K562 (cell line): ENCODE data around the gene OPRD1. TPM values are rescaled to one million over a fixed set of nuclear protein-coding genes. Genes with fewer than 3 reads are reported as not detected.
A peak's percentile ranks its signal among the peaks of the same experiment; 100 is the strongest.

Experiments used
- E2F3 ChIP-seq: fragments of 250-450 bp; sonication (Bioruptor Pico); IDR thresholded peaks from 2 replicates; pipeline ENCODE4 v1.4.0; 2020; ENCODE audit warnings: mild to moderate bottlenecking
- EP400 ChIP-seq: fragments of 450-650 bp; IDR thresholded peaks from 2 replicates; pipeline ENCODE4 v1.6.1; 2017; ENCODE audit warnings: antibody characterized with exemption, mild to moderate bottlenecking, moderate library complexity
- FOXA3 ChIP-seq, 2 experiments: fragments of 450-650 bp in 1 of 2; sonication (generic) in 1 of 2; formaldehyde crosslinking; IDR thresholded peaks in 1 of 2; conservative IDR thresholded peaks in 1 of 2; 2 replicates each; pipeline versions ENCODE4 v1.4.0 to v1.8.0; 2020 to 2022; ENCODE audit warnings: mild to moderate bottlenecking in 2 of 2, missing genetic modification reagents in 1 of 2
- GABPB2 ChIP-seq: fragments of 250-450 bp; sonication (Bioruptor Pico); conservative IDR thresholded peaks from 2 replicates; pipeline ENCODE4 v1.5.1; 2021; ENCODE audit warnings: mild to moderate bottlenecking
- GATAD2A ChIP-seq: fragments of 450-650 bp; IDR thresholded peaks from 2 replicates; pipeline ENCODE4 v1.6.1; 2017
- HIVEP1 ChIP-seq: fragments of 250-450 bp; sonication (Bioruptor Pico); IDR thresholded peaks from 2 replicates; pipeline ENCODE4 v1.4.0; 2020; ENCODE audit warnings: mild to moderate bottlenecking
- IRF2 ChIP-seq: sonication (generic); formaldehyde crosslinking; IDR thresholded peaks from 2 replicates; pipeline ENCODE4 v1.8.1; 2022; ENCODE audit warnings: mild to moderate bottlenecking, missing genetic modification reagents
- KLF10 ChIP-seq: fragments of 250-450 bp; sonication (Bioruptor Pico); IDR thresholded peaks from 2 replicates; pipeline ENCODE4 v1.6.1; 2021; ENCODE audit warnings: matching md5 sums
- KLF16 ChIP-seq: IDR thresholded peaks from 2 replicates; pipeline ENCODE4 v1.6.1; 2016; ENCODE audit warnings: antibody characterized with exemption
- LARP7 ChIP-seq: fragments of 450-650 bp; IDR thresholded peaks from 2 replicates; pipeline ENCODE4 v1.6.1; 2016
- MBD2 ChIP-seq: sonication (generic); IDR thresholded peaks from 2 replicates; pipeline ENCODE4 v1.6.1; 2016; ENCODE audit warnings: low read depth, borderline replicate concordance
- MECOM ChIP-seq: fragments of 250-450 bp; sonication (Bioruptor Pico); IDR thresholded peaks from 2 replicates; pipeline ENCODE4 v1.8.0; 2022; ENCODE audit warnings: inconsistent platforms
- MYNN ChIP-seq, 2 experiments: sonication (generic); formaldehyde crosslinking in 1 of 2; IDR thresholded peaks; 2 replicates each; pipeline versions ENCODE4 v1.5.0 to v1.6.1; 2016 to 2020; ENCODE audit warnings: antibody characterized with exemption in 1 of 2, missing genetic modification reagents in 1 of 2
- NONO ChIP-seq, 2 experiments: fragments of 200-400 bp in 1 of 2; fragments of 450-650 bp in 1 of 2; formaldehyde crosslinking in 1 of 2; IDR thresholded peaks; 2 replicates each; pipeline ENCODE4 v1.6.1; 2017; ENCODE audit warnings: low read depth in 2 of 2, mild to moderate bottlenecking in 2 of 2, moderate library complexity in 2 of 2, low read length in 1 of 2
- PHB ChIP-seq: fragments of 250-450 bp; sonication (Bioruptor Pico); IDR thresholded peaks from 2 replicates; pipeline ENCODE4 v1.5.0; 2021
- POLR2H ChIP-seq: IDR thresholded peaks from 2 replicates; pipeline ENCODE4 v1.6.1; 2016; ENCODE audit warnings: missing genetic modification characterization, low read depth, mild to moderate bottlenecking, control low read depth, missing compliant biosample characterization, moderate library complexity
- POU5F1 ChIP-seq: fragments of 150-350 bp; IDR thresholded peaks from 2 replicates; pipeline ENCODE4 v1.6.1; 2014; ENCODE audit warnings: borderline replicate concordance, low read length, low read depth, mild to moderate bottlenecking; ENCODE audit not compliant: partially characterized antibody
- SAFB2 ChIP-seq: fragments of 200-400 bp; formaldehyde crosslinking; IDR thresholded peaks from 2 replicates; pipeline ENCODE4 v1.6.1; 2018; ENCODE audit warnings: borderline replicate concordance, low read length, low read depth, moderate library complexity; ENCODE audit not compliant: severe bottlenecking
- SNRNP70 ChIP-seq: fragments of 200-400 bp; formaldehyde crosslinking; optimal IDR thresholded peaks from 2 replicates; pipeline ENCODE3; 2017; ENCODE audit warnings: low read depth, low read length
- SRF ChIP-seq, 2 experiments: fragments of 250-450, 450-650 bp in 1 of 2; sonication (Bioruptor Pico) in 1 of 2; sonication (generic) in 1 of 2; formaldehyde crosslinking; IDR thresholded peaks; 2 replicates each; pipeline versions ENCODE4 v1.5.0 to v1.5.1; 2020 to 2022; ENCODE audit warnings: mild to moderate bottlenecking in 1 of 2, missing genetic modification reagents in 1 of 2
- SRSF7 ChIP-seq: fragments of 200-400 bp; formaldehyde crosslinking; optimal IDR thresholded peaks from 2 replicates; pipeline ENCODE3; 2017; ENCODE audit warnings: mild to moderate bottlenecking, low read depth, low read length
- TAF7 ChIP-seq: fragments of 450-650 bp; IDR thresholded peaks from 2 replicates; pipeline ENCODE4 v1.6.1; 2016; ENCODE audit warnings: missing genetic modification characterization, missing compliant biosample characterization
- TCFL5 ChIP-seq: fragments of 250-450 bp; sonication (Bioruptor Pico); conservative IDR thresholded peaks from 2 replicates; pipeline ENCODE4 v1.6.1; 2021; ENCODE audit warnings: mild to moderate bottlenecking, moderate library complexity, matching md5 sums
- THAP7 ChIP-seq: fragments of 250-450 bp; sonication (Bioruptor Pico); IDR thresholded peaks from 2 replicates; pipeline ENCODE4 v1.5.0; 2021
- THRAP3 ChIP-seq: fragments of 450-650 bp; IDR thresholded peaks from 2 replicates; pipeline ENCODE4 v1.6.1; 2016; ENCODE audit warnings: mild to moderate bottlenecking, inconsistent platforms, borderline replicate concordance
- ZNF232 ChIP-seq: sonication (generic); formaldehyde crosslinking; IDR thresholded peaks from 2 replicates; pipeline ENCODE4 v1.8.0; 2022; ENCODE audit warnings: mild to moderate bottlenecking, missing genetic modification reagents
- ZNF282 ChIP-seq: sonication (generic); formaldehyde crosslinking; IDR thresholded peaks from 2 replicates; pipeline ENCODE4 v1.8.1; 2023; ENCODE audit warnings: missing genetic modification reagents
- ZNF561 ChIP-seq: fragments of 450-650 bp; formaldehyde crosslinking; conservative IDR thresholded peaks from 2 replicates; pipeline ENCODE4 v1.4.0; 2020; ENCODE audit warnings: mild to moderate bottlenecking, moderate library complexity
- ZNF639 ChIP-seq, 2 experiments: fragments of 200-800 bp in 1 of 2; sonication (Bioruptor generic) in 1 of 2; sonication (generic) in 1 of 2; formaldehyde crosslinking in 1 of 2; IDR thresholded peaks in 1 of 2; conservative IDR thresholded peaks in 1 of 2; 2 replicates each; pipeline versions ENCODE4 v1.5.0 to v1.6.1; 2016 to 2020; ENCODE audit warnings: missing compliant biosample characterization in 1 of 2, missing genetic modification characterization in 1 of 2, missing genetic modification reagents in 1 of 2
- ZNF79 ChIP-seq: fragments of 250-450 bp; sonication (Bioruptor Pico); IDR thresholded peaks from 2 replicates; pipeline ENCODE4 v1.4.0; 2020; ENCODE audit warnings: low read depth, mild to moderate bottlenecking, moderate library complexity
- polyA plus RNA-seq, 8 experiments: library from polyadenylated mRNA; depleted of rRNA in 4 of 8; stranded (reverse) in 5 of 8; unstranded in 3 of 8; fragments of >200 nt; fragmentation: Nextera tagmentation in 2 of 8; fragmentation: Illumina TruSeq in 1 of 8; extraction: Ambion mirVana in 2 of 8; extraction: Trizol in 1 of 8; gene quantifications; 2 replicates each; pipeline versions ENCODE4 v1.2.1 to v1.2.3, GENCODE V29; 2011 to 2014; ENCODE audit warnings: inconsistent platforms in 1 of 8, missing spikeins in 1 of 8
- total RNA-seq, 7 experiments: library from RNA; depleted of rRNA in 6 of 7; stranded (reverse); fragments of >200 nt in 6 of 7; fragmentation: Illumina TruSeq in 2 of 7; extraction: Trizol in 2 of 7; gene quantifications; 2 replicates each; pipeline versions ENCODE4 v1.2.1 to v1.2.3, GENCODE V29; 2011 to 2021; ENCODE audit warnings: low replicate concordance in 1 of 7

Gene OPRD1
- total and polyA plus RNA-seq, 9 of the 15 experiments (the other 6 are each of a cell fraction or from before 2014, with no cell fraction given) = under 0.01 to 0.03 (median under 0.01) TPM; not detected in 6

GRCh38 chr1:28882009-28882628 lies 70.1 kb downstream of the OPRD1 start (continued):
- TF ChIP-seq HIVEP1 (CRISPR knock-in tag) = no peak; the same call in 1 of the 2 replicates
- 0 out of 2 replicates have a peak, but pooled peaks have one; percentile 59 for TF ChIP-seq GATAD2A
- TF ChIP-seq MYNN (IDR thresholded peaks at IDR 0.05) = peak; percentile 82
- no peak for TF ChIP-seq MYNN (CRISPR knock-in tag; IDR thresholded peaks at IDR 0.05)
- no peak for TF ChIP-seq NONO (IDR thresholded peaks at IDR 0.05; ENCODE audit: low read depth in 2 of 2, low read length in 1 of 2)
- peak in 1 of 2 experiments; percentile 59; a peak in 1 of 4 replicates for TF ChIP-seq SRF (CRISPR knock-in tag; IDR thresholded peaks at IDR 0.05)
- no peak for TF ChIP-seq E2F3
- no peak for TF ChIP-seq SAFB2
- TF ChIP-seq KLF10 (CRISPR knock-in tag) = no peak
- TF ChIP-seq EP400 = peak; percentile 80
- TF ChIP-seq TCFL5 (CRISPR knock-in tag) = no peak
- TF ChIP-seq POLR2H = no peak
- no peak for TF ChIP-seq SRSF7
- TF ChIP-seq TAF7 (tag) = no peak
- peak; percentile 78 for TF ChIP-seq KLF16
- peak; percentile 19; the same call in 1 of the 2 replicates for TF ChIP-seq MBD2
- no peak for TF ChIP-seq THAP7 (CRISPR knock-in tag)
- TF ChIP-seq MECOM (CRISPR knock-in tag) = 0 out of 2 replicates have a peak, but pooled peaks have one; percentile 43
- TF ChIP-seq FOXA3 (CRISPR knock-in tag; conservative IDR thresholded peaks at IDR 0.05 in 1 of 2, IDR thresholded peaks at IDR 0.05 in 1 of 2) = no peak
- TF ChIP-seq ZNF79 (CRISPR knock-in tag) = no peak
- no peak for TF ChIP-seq ZNF232 (CRISPR knock-in tag)
- no peak for TF ChIP-seq SNRNP70
- no peak for TF ChIP-seq LARP7
- TF ChIP-seq POU5F1 = no peak
- TF ChIP-seq IRF2 (CRISPR knock-in tag) = no peak
- TF ChIP-seq ZNF561 (CRISPR knock-in tag) = no peak
- peak; percentile 68; the same call in 1 of the 2 replicates for TF ChIP-seq THRAP3
- TF ChIP-seq ZNF282 = no peak
- TF ChIP-seq PHB = no peak
- peak in 1 of 2 experiments; percentile 75; a peak in 1 of 4 replicates for TF ChIP-seq ZNF639 (CRISPR knock-in tag; conservative IDR thresholded peaks at IDR 0.05 in 1 of 2, IDR thresholded peaks at IDR 0.05 in 1 of 2)
- no peak for TF ChIP-seq GABPB2 (CRISPR knock-in tag)
